Fibroblast of the aortic adventitia (primary cell): ENCODE data around the gene ENTPD1. TPM values are rescaled to one million over a fixed set of nuclear protein-coding genes. Genes with fewer than 3 reads are reported as not detected.

Experiments
- DNase-seq: peaks from one replicate; pipeline ENCODE4 v3.0.0-alpha.2; 2010; ENCODE audit warnings: low read depth
- H3K4me3 ChIP-seq: 2 replicates; pipeline ENCODE4 v1.5.1; 2011; ENCODE audit warnings: low read depth, mild to moderate bottlenecking, control low read depth, low read length, moderate library complexity
- CTCF ChIP-seq: IDR thresholded peaks from 2 replicates; pipeline ENCODE4 v1.5.1; 2011; ENCODE audit warnings: mild to moderate bottlenecking, low read length, control low read depth, inconsistent platforms; ENCODE audit not compliant: insufficient read depth
- total RNA-seq: library from RNA; depleted of rRNA; stranded (reverse); fragments of >200 nt; gene quantifications from 2 replicates; pipeline ENCODE4 v1.2.3, GENCODE V29; 2012; ENCODE audit warnings: low replicate concordance

ENTPD1 gene
- total RNA-seq, 1 donor = 0.09 TPM

GRCh38 chr10:95789902-95790301, 33.9 kb downstream of the ENTPD1 start:
- no peak overlapping the region for H3K4me3 ChIP-seq
- no peak for DNase-seq
- TF ChIP-seq CTCF = no peak

GRCh38 chr10:95790982-95791381, 35.0 kb downstream of the ENTPD1 start:
- no peak overlapping the region for H3K4me3 ChIP-seq
- no peak for DNase-seq
- TF ChIP-seq CTCF = no peak

- TF ChIP-seq CTCF = no peak
These were observed 35.5 kb downstream of the ENTPD1 start for GRCh38 chr10:95791425-95791979.

GRCh38 chr10:95792211-95792780, 36.3 kb downstream of the ENTPD1 start:
- DNase-seq = peak; percentile 22
- no peak for TF ChIP-seq CTCF
- H3K4me3 ChIP-seq = no peak overlapping the region

More at GRCh38 chr10:95791425-95791979, 35.5 kb downstream of the ENTPD1 start:
- no peak for DNase-seq
- H3K4me3 ChIP-seq = no peak overlapping the region

- H3K4me3 ChIP-seq = no peak overlapping the region
- DNase-seq = peak; percentile 88
- TF ChIP-seq CTCF = no peak
These were observed 36.9 kb downstream of the ENTPD1 start for GRCh38 chr10:95792874-95793285.

- no peak overlapping the region for H3K4me3 ChIP-seq
- DNase-seq = no peak
- TF ChIP-seq CTCF = no peak
These were observed 37.6 kb downstream of the ENTPD1 start for GRCh38 chr10:95793401-95794045.
